Fibroblast of skin of back (primary cell): ENCODE data around the gene TNFAIP8.
"Not testable (repeated sequence)": the region's sequence is repeated elsewhere in the genome, so short reads cannot be mapped to it uniquely, and the experiment has no call there.

Experiments used
- DNase-seq: peaks from one replicate; pipeline ENCODE4 v3.0.0-alpha.2; 2013

The TNFAIP8 gene

GRCh38 chr5:119428166-119428565 is 72.3 kb downstream of the TNFAIP8 start:
- not testable (repeated sequence) for DNase-seq

GRCh38 chr5:119428574-119428973 is 72.8 kb downstream of the TNFAIP8 start:
- DNase-seq = not testable (repeated sequence)

GRCh38 chr5:119432674-119433237 is 76.9 kb downstream of the TNFAIP8 start:
- DNase-seq = not testable (repeated sequence)

DNA sequence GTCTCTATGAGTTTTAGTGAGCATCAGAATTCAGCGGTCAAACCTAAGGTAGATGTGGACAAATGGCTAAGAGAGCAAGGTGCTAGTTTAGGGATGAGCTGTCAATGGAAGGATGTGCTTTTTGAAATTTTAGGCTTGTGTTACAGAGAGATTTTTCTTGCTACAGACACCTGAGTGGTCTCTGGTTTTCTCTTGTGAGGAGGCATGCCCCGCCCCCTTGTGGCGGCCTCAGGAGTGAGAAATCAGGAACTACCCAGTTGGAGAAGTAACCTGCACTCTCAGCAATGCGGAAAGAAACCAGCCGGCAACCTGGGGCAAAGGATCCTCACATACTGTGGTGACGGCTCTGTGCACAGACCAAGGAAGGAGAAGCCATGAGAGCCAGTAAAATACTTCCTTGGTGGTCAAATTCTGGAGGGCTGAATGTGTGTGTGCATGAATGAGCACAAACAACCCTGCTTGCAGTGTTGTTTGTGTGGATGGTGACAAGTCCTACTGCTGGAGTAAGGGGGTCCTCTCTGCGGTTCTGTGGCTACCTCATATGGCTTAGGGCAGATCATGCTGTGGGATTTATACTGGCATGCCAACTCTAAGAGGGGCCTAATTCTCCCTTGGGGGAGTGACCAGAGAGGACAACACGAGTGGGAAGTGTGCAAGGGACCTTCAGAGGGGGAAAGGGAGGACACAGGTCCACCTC is 79.8 kb downstream of the TNFAIP8 start:
- peak; percentile 38 for DNase-seq

GRCh38 chr5:119437785-119438586 is 82.2 kb downstream of the TNFAIP8 start:
- DNase-seq = not testable (repeated sequence)

GRCh38 chr5:119438587-119438917 is 82.7 kb downstream of the TNFAIP8 start:
- DNase-seq = not testable (repeated sequence)

DNA sequence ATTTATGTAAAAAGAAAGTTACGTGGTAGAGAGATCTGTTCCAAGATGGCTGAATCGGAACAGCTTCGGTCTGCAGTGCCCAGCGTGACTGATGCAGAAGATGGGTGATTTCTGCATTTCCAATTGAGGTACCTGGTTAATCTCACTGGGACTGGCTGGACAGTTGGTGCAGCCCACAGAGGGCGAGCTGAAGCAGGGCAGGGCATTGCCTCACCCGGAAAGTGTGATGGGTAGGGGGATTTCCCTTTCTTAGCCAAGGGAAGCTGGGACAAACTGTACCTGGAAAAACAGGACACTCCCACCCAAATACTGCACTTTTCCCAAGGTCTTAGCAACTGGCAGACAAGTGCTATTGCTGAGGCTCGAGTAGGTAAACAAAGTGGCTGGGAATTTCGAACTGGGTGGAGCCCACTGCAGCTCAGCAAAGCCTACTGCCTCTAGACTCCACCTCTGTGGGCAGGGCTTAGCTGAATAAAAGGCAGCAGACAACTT is 83.4 kb downstream of the TNFAIP8 start:
- DNase-seq = no peak

GRCh38 chr5:119439632-119440031 is 83.8 kb downstream of the TNFAIP8 start:
- not testable (repeated sequence) for DNase-seq

GRCh38 chr5:119444643-119445042 is 88.8 kb downstream of the TNFAIP8 start:
- DNase-seq = not testable (repeated sequence)

- DNase-seq = no peak
Observed at GRCh38 chr5:119445544-119445943, 89.7 kb downstream of the TNFAIP8 start.
